NB4 (cell line): ENCODE measurements around the gene C22orf42.

Source experiments
- DNase-seq: peaks from one replicate; pipeline ENCODE4 v3.0.0; 2010; ENCODE audit warnings: low read depth
- H3K4me3 ChIP-seq: one replicate; pipeline ENCODE4 v1.5.1; 2011; ENCODE audit warnings: mild to moderate bottlenecking, low read depth, low read length, moderate library complexity
- MYC ChIP-seq: IDR thresholded peaks from 2 replicates; pipeline ENCODE4 v1.6.1; 2011; ENCODE audit warnings: low read depth, low read length
- POLR2A ChIP-seq: IDR thresholded peaks from 2 replicates; pipeline ENCODE4 v1.6.1; 2011; ENCODE audit warnings: mild to moderate bottlenecking; ENCODE audit not compliant: insufficient read length; ENCODE audit errors: extremely low read depth
- TF ChIP-seq, protein P1 (sequence below): IDR thresholded peaks from one replicate; pipeline ENCODE4 v1.5.1; 2012; ENCODE audit warnings: low read depth, low read length
- TF ChIP-seq, protein P2 (sequence below): IDR thresholded peaks from 2 replicates; pipeline ENCODE4 v1.6.1; 2011; ENCODE audit warnings: low read depth, low read length

C22orf42 gene, protein sequence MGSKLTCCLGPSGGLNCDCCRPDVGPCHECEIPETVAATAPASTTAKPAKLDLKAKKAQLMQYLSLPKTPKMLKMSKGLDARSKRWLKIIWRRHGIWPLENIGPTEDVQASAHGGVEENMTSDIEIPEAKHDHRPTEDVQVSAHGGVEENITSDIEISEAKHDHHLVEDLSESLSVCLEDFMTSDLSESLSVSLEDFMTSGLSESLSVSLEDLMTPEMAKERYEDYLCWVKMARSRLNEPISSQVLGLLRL

DNA sequence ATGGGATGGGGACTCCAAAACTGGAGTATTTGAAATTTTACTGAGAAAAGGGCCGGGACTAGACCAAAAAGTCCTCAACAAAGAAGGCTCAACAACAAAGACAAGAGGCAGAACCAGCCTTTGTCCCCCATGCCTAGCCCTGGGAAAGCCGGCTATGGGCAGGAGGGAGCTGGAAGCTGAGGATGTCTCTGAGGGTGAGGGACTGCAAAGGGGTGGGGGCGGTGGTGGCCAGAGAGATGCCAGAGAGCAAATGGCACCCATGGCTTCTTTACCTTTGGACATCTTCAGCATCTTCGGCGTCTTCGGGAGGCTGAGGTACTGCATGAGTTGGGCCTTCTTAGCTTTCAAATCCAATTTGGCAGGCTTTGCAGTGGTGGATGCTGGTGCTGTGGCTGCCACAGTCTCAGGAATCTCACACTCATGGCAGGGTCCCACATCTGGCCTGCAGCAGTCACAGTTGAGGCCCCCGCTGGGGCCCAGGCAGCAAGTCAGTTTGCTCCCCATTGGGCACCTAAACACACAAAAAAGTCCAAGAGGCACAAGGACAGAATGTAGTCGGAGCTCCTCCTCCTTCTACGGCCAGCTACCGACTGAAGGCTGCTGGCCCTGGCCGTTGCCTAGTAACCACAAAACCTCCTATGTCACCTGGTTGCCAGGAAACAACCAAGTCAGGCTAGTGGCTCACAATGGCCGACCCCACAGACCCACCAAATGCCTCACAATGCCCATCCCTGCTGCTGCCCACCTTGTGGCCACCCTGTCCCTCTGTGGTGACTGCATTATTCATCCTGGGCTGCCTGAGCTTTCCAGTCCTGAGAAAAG, at the start of gene C22orf42:
TSS of gene C22orf42 (minus strand) at position 592 of the 822 bp plus-strand sequence. CDS start at position 504, 88 bp downstream.
- TF ChIP-seq, protein P1, sequence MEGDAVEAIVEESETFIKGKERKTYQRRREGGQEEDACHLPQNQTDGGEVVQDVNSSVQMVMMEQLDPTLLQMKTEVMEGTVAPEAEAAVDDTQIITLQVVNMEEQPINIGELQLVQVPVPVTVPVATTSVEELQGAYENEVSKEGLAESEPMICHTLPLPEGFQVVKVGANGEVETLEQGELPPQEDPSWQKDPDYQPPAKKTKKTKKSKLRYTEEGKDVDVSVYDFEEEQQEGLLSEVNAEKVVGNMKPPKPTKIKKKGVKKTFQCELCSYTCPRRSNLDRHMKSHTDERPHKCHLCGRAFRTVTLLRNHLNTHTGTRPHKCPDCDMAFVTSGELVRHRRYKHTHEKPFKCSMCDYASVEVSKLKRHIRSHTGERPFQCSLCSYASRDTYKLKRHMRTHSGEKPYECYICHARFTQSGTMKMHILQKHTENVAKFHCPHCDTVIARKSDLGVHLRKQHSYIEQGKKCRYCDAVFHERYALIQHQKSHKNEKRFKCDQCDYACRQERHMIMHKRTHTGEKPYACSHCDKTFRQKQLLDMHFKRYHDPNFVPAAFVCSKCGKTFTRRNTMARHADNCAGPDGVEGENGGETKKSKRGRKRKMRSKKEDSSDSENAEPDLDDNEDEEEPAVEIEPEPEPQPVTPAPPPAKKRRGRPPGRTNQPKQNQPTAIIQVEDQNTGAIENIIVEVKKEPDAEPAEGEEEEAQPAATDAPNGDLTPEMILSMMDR = no peak
- TF ChIP-seq POLR2A (no peak), MYC (no peak)
- TF ChIP-seq, protein P2, sequence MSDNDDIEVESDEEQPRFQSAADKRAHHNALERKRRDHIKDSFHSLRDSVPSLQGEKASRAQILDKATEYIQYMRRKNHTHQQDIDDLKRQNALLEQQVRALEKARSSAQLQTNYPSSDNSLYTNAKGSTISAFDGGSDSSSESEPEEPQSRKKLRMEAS = no peak
- DNase-seq = no peak
- H3K4me3 ChIP-seq = no peak within 1 kb of the TSS

DNA sequence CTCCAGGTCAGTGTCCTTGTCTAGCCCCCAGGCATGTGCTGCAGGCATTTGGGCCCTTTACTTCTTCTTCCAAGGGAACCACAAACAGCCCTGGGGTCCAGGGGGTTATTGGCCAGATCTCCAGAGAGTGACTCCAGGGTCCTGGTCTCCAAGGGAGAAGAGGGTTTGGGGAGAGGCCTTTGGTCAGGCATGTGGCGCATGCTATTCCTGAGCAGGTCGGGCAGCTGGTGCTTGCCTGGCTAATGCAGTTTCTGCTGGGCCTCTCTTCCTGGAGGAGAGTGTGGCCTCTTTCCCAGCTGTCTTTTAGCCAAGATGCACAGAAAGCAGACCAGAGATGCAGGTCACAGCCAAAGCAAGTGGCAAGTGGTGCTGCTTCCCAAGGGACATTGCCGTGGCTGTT, 49.6 kb upstream of the C22orf42 start:
- H3K4me3 ChIP-seq = no peak overlapping the region
- no peak for DNase-seq
- TF ChIP-seq, protein P1 = no peak
- no peak for TF ChIP-seq POLR2A
- no peak for TF ChIP-seq MYC
- TF ChIP-seq, protein P2 = no peak

DNA sequence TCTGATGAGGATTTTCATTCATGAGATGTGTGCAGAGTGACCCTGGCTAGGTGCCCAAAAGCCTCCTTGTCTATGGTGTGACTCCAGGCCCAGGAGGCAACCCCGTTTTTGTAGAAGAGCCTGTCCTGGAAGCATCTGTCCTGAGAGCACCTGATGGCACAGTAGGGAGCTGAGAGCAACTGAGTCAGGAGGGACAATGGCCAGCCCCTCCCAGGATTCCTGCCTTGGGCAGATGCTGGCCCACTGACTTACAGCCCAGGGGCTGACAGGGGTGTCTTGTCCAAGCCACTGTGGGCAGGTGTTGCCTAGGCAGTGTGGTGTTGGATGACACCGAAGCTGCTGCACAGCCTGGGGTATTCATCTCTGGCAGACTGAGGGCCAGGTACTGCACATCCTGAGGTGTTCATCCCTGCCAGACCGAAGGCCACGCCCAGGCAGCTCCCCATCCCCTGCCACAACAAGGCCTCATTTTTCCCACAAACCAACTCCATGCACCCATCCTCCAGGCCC, 48.9 kb upstream of the C22orf42 start:
- no peak for DNase-seq
- TF ChIP-seq, protein P1 = no peak
- H3K4me3 ChIP-seq = no peak overlapping the region

DNA sequence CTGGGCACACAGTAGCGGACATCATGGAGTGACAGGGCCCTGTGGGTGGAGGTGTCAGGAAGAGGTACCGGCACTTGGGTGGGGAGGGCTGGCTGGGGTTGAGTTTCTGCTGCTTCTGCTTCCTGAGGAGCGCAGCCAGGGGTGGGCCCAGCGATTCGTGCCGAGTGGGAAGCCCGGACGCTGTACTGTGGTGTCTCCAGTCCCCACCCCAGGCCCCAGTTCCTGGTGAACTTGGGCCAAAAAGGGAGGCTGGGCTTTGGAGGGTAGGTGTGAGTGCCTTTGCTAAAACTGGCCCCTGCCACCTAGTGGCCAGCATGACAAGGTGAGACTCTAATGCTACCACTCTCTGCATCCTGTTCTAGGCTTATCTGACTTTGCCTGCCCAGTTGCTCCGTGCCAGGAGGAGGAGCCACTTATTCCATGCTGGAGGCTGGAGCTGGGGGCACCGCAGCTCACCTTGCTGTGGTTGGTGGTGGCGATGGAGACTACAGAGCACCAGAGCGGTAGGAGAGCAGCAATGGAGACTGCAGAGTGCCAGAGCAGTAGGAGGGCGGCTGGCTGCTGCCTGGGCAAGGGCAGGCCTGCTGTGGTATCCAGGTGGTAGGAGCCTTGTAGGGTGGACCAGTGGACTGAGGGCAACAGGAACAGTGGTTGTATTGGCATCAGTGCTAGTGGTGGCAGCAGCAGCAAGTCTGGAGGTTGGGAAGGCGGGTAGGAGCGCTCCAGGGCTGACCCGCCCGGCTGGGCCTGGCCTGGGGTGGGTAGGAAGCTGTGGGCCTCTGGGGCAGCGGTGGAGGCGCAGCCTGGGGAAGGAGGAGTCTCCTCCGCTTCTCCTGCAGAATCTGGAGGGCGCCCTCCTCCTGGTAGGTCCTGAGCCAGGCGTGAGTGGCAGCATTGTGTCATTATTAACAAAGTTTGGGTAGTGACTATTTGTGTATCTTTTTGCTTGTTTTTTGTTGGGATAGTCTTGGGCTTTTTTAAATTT, 48.0 kb upstream of the C22orf42 start:
- no peak overlapping the region for H3K4me3 ChIP-seq

DNA sequence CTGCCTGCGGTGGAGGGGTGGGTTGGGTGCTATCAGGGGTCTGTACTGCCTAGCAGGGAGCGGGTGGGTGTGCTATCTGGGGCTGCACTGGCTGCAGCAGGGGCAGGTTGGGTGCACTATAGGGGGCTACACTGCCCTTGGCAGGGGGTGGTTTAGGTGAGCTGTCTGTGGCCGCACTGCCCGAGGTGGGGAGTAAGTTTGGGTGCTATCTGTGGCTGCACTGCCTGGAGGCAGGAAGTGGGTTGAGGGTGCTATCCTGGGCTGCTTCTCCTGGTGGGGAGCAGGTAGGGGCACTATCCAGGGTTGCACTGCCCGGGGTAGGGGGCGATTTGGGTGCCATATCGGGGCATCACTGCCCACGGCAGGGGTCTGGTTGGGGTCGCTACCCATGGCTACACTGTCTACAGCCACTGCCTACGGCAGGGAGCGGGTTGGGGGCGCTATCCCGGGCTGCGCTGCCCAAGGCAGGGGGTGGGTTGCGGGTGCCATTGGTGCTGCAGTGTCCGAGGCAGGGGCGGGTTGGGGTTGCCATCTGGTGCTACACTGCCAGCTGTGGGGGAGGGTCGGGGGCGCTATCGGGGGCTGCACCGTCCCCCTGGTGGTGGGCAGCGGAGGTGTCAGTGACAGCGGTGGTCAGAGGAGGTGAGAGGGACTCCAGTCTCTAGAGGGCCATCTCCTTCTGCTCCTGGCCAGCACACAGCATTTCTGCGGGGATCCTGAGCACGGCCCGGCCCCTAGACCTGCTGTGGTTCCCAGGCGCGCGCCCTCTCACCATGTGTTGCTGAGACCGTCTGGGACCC, 47.1 kb upstream of the C22orf42 start:
- H3K4me3 ChIP-seq = no peak overlapping the region
- no peak for DNase-seq
- TF ChIP-seq POLR2A = no peak
- TF ChIP-seq, protein P1 = no peak
- TF ChIP-seq, protein P2 = no peak
- no peak for TF ChIP-seq MYC

More for the DNA sequence above, 48.0 kb upstream of the C22orf42 start:
- TF ChIP-seq POLR2A = no peak
- TF ChIP-seq, protein P1 = peak; percentile 68
- no peak for TF ChIP-seq MYC
- peak; percentile 68 for DNase-seq
